ENCODE data around the gene SLC49A3. TPM values are rescaled to one million over a fixed set of nuclear protein-coding genes. Genes with fewer than 3 reads are reported as not detected.

SLC49A3 gene
- total and polyA plus RNA-seq, 8 donors: 2.7 to 18.8 (median 10.4) TPM

DNA sequence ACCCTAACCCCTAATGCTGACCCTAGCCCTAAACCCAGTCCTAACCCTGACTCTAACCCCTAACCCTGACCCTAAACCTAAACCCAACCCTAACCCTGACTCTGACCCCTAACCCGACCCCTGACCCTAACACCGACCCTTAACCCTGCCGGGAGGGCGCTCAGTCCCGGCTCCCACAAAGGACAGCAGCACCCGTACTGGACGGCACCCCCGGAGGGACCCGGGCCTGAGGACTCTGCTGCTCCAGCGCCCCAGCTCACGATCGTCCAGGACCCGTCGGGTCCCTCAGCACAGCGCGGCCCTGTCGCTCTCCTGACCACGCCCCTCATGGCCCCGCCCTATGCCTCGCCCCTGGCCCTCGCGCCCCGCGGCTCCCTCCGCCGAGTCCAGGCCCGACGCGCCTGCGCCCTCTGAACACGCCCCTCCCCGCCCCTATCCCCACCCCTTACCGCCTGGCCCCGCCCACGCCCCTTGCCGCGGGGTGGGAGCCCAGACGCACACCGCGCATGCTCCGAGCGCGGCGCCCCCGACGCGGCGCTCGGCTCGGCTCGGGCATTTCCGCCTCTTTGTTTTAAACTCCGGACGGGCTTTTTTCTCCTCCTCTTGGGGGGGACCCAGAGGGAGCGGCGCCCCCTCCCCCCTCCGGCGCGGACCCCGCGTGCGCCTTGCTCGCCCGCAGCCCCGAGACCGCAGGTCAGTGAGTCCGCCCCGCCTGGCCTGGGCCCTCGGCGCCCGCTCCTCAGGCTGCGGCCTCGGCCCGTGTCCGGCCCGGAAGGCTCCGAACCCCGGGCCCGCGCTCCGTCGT is 16.5 kb upstream of the SLC49A3 start, which contains the start of gene PCGF3:
TSS of gene PCGF3 (plus strand) at position 555 of the 805 bp plus-strand sequence. CDS start 27,849 bp downstream, outside the sequence.
- Histone ChIP-seq H3K9me3 (no peaks in the 10 kb centered on the region), H3K27ac (peak within 1 kb of the TSS; percentile 82 to 94 (median 91)), H3K4me3 (peak within 1 kb of the TSS; percentile 69 to 100 (median 78)), H3K36me3 (peaks cover 0 to 7% (median 1%) of the 10 kb centered on the region in 4 donors), H3K27me3 (no peaks in the 10 kb centered on the region), H3K4me1 (peaks cover 20 to 57% (median 43%) of the 10 kb centered on the region in 4 donors)
- 1 to 2% (median 1%) methylated on average over 60 to 82 of the region's 82 CpGs for WGBS, 5 donors
- TF ChIP-seq, protein P1, sequence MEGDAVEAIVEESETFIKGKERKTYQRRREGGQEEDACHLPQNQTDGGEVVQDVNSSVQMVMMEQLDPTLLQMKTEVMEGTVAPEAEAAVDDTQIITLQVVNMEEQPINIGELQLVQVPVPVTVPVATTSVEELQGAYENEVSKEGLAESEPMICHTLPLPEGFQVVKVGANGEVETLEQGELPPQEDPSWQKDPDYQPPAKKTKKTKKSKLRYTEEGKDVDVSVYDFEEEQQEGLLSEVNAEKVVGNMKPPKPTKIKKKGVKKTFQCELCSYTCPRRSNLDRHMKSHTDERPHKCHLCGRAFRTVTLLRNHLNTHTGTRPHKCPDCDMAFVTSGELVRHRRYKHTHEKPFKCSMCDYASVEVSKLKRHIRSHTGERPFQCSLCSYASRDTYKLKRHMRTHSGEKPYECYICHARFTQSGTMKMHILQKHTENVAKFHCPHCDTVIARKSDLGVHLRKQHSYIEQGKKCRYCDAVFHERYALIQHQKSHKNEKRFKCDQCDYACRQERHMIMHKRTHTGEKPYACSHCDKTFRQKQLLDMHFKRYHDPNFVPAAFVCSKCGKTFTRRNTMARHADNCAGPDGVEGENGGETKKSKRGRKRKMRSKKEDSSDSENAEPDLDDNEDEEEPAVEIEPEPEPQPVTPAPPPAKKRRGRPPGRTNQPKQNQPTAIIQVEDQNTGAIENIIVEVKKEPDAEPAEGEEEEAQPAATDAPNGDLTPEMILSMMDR (IDR thresholded peaks at IDR 0.05): no peak
- TF ChIP-seq POLR2AphosphoS5 (IDR thresholded peaks at IDR 0.05) (peak in 2 of 3 donors; percentile 74 to 83), EP300 (IDR thresholded peaks at IDR 0.05) (no peak), POLR2A (IDR thresholded peaks at IDR 0.05) (no peak)
- DNase-seq: peak; percentile 99
- intact Hi-C loops (cut with DNase I; ENCODE audit: low total_unique reads): no loop called here

DNA sequence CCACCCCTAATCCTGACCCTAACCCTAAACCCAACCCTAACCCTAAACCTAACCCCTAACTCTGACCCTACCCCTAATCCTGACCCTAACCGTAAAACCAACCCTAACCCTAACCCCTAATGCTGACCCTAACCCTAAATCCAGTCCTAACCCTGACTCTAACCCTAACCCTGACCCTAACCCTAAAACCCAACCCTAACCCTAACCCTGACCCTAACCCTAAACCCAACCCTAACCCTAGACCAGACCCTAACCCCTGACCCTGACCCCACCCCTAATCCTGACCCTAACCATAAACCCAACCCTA is 16.0 kb upstream of the SLC49A3 start:
- WGBS, 5 donors: 90 to 100% (median 97%) methylated on average over 1 of the region's 1 CpG
- Histone ChIP-seq H3K4me3 (peak overlapping the region; percentile 69 to 100 (median 78)), H3K36me3 (peaks cover 0 to 2% (median 0%) of the 10 kb centered on the region in 4 donors), H3K27ac (peak overlapping the region; percentile 80 to 94 (median 91)), H3K4me1 (peaks cover 20 to 53% (median 40%) of the 10 kb centered on the region in 4 donors), H3K9me3 (no peaks in the 10 kb centered on the region), H3K27me3 (no peaks in the 10 kb centered on the region)
- intact Hi-C loops (cut with DNase I; ENCODE audit: low total_unique reads): no loop called here
- no peak for DNase-seq
- TF ChIP-seq POLR2A (IDR thresholded peaks at IDR 0.05): no peak
- TF ChIP-seq, protein P1 (IDR thresholded peaks at IDR 0.05): no peak

DNA sequence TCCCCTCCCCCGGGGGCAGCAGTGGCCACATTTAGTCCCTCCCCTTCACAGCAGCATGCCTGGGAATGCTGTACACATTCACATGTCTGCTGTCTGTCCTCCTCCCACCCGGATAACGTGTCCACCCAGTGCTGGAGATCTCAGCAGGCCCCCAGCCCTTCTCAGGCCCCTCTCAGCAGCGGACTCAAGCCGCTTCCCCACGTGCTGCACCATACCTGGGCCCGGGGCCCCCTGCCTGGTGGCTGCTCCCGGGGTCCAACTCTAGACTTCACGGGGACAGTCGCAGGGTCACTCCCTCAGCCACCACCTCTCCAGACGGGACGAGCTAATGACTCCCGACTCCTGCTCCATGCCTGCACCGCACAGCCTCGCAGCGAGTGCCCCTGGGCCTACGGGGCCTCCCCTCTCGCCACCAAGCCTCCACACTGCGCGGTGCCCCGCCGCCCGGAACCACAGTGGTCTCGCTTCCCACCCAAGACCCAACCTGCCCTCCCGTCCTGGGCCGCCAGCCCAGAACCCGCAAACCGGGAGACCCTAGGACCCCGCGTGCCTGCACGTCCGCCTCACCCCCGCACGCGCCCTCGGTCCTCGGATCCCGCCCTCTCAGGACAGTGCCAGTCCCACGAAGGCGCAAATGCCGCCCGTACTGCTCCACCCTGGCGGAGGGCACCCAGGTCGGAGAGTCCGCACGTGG is 15.4 kb upstream of the SLC49A3 start:
- no peak overlapping the region for H3K4me3 ChIP-seq
- WGBS, 5 donors: 91 to 94% (median 93%) methylated on average over 39 to 46 of the region's 46 CpGs
- no peak overlapping the region for H3K27ac ChIP-seq
- TF ChIP-seq EP300 (IDR thresholded peaks at IDR 0.05) (no peak), POLR2A (IDR thresholded peaks at IDR 0.05) (no peak), POLR2AphosphoS5 (IDR thresholded peaks at IDR 0.05) (no peak)
- TF ChIP-seq, protein P1 (IDR thresholded peaks at IDR 0.05): no peak
- no peaks in the 10 kb centered on the region for H3K27me3 ChIP-seq
- H3K9me3 ChIP-seq: no peaks in the 10 kb centered on the region
- H3K36me3 ChIP-seq: no peaks in the 10 kb centered on the region
- intact Hi-C loops (cut with DNase I; ENCODE audit: low total_unique reads): no loop called here
- peaks cover 20 to 53% (median 37%) of the 10 kb centered on the region in 4 donors for H3K4me1 ChIP-seq
- peak in 1 of 2 donors; percentile 33 for DNase-seq

DNA sequence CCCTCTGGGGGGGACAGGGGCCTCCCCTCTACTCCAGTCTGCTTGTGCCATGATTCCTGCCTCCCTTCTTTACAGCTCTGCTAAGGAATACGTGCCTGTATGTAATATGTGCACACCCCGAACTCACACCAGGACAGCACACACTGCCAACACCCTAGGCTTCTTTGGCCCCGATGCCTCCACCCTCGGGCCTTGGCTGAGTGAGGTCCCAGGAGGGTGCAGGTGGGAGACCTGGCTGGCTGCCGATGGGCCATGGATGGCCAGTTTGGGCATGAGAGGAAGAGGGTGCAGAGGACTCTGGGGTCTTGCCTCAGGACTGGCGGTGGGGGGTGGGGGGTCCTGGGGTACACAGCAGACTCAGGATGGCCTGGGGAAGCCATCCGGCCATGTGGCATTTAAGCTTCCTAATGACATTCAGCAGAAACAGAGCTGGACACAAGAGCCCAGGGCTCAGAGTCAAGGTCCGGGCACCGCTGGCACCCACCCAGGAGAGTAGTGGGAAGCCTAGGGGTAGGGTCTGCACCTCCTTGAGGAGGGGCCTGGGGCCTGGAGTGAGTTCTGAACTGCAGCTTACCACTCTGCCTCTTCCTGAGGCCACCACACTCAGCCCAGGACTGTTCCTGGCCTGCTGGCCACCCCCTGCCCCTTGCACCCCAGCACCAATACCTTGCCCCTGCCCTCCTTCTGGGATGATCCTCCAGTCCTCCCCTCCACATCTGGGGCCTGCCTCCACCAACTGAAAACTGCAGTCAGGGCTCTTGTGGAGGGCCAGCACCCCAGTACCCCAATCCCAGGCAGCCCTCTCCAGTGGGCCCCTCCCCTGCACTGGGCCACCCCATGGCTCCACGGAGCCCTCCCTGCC is 14.6 kb upstream of the SLC49A3 start:
- Histone ChIP-seq H3K9me3 (no peaks in the 10 kb centered on the region), H3K4me3 (no peak overlapping the region), H3K36me3 (no peaks in the 10 kb centered on the region), H3K27me3 (no peaks in the 10 kb centered on the region), H3K27ac (no peak overlapping the region), H3K4me1 (peaks cover 20 to 52% (median 32%) of the 10 kb centered on the region in 4 donors)
- TF ChIP-seq, protein P1 (IDR thresholded peaks at IDR 0.05): no peak
- TF ChIP-seq POLR2AphosphoS5 (IDR thresholded peaks at IDR 0.05): no peak
- no peak for TF ChIP-seq EP300 (IDR thresholded peaks at IDR 0.05)
- DNase-seq: no peak
- 77 to 89% (median 84%) methylated on average over 10 of the region's 10 CpGs for WGBS, 5 donors
- intact Hi-C loops (cut with DNase I; ENCODE audit: low total_unique reads): no loop called here

Measured in stomach (tissue), 9 donors.